K562 (cell line): ENCODE data around the gene TLE7. TPM values are rescaled to one million over a fixed set of nuclear protein-coding genes. Genes with fewer than 3 reads are reported as not detected.
A peak's percentile ranks its signal among the peaks of the same experiment; 100 is the strongest.

Experiments
- CREB3L1 ChIP-seq: fragments of 450-650 bp; IDR thresholded peaks from 2 replicates; pipeline ENCODE4 v1.6.1; 2014; ENCODE audit warnings: low read depth, mild to moderate bottlenecking, moderate library complexity, borderline replicate concordance
- E2F3 ChIP-seq: fragments of 250-450 bp; sonication (Bioruptor Pico); IDR thresholded peaks from 2 replicates; pipeline ENCODE4 v1.4.0; 2020; ENCODE audit warnings: mild to moderate bottlenecking
- GATA2 ChIP-seq: sonication (generic); formaldehyde crosslinking; IDR thresholded peaks from 2 replicates; pipeline ENCODE4 v1.4.0; 2020; ENCODE audit warnings: mild to moderate bottlenecking, missing genetic modification reagents
- KLF16 ChIP-seq: IDR thresholded peaks from 2 replicates; pipeline ENCODE4 v1.6.1; 2016; ENCODE audit warnings: antibody characterized with exemption
- NFYB ChIP-seq: IDR thresholded peaks from 2 replicates; pipeline ENCODE4 v1.6.1; 2011; ENCODE audit warnings: mild to moderate bottlenecking, moderate library complexity; ENCODE audit not compliant: insufficient read length; ENCODE audit errors: extremely low read depth
- PCBP2 ChIP-seq: fragments of 200-400 bp; formaldehyde crosslinking; IDR thresholded peaks from 2 replicates; pipeline ENCODE4 v1.6.1; 2018; ENCODE audit warnings: low read length, low read depth, mild to moderate bottlenecking, moderate library complexity; ENCODE audit not compliant: poor library complexity, severe bottlenecking
- PHF21A ChIP-seq: fragments of 450-650 bp; IDR thresholded peaks from 2 replicates; pipeline ENCODE4 v1.6.1; 2017; ENCODE audit warnings: low read depth, borderline replicate concordance
- RBM22 ChIP-seq: fragments of 200-400 bp; formaldehyde crosslinking; IDR thresholded peaks from 2 replicates; pipeline ENCODE4 v1.6.1; 2018; ENCODE audit warnings: low read length, low read depth; ENCODE audit not compliant: poor library complexity, severe bottlenecking
- RERE ChIP-seq: sonication (generic); formaldehyde crosslinking; IDR thresholded peaks from 2 replicates; pipeline ENCODE4 v1.8.0; 2023; ENCODE audit warnings: missing genetic modification reagents, mild to moderate bottlenecking, borderline replicate concordance
- ZNF224 ChIP-seq: sonication (generic); formaldehyde crosslinking; IDR thresholded peaks from 2 replicates; pipeline ENCODE4 v1.8.0; 2022; ENCODE audit warnings: mild to moderate bottlenecking, missing genetic modification reagents
- ZNF232 ChIP-seq: sonication (generic); formaldehyde crosslinking; IDR thresholded peaks from 2 replicates; pipeline ENCODE4 v1.8.0; 2022; ENCODE audit warnings: mild to moderate bottlenecking, missing genetic modification reagents
- ZNF3 ChIP-seq: fragments of 250-450 bp; sonication (Bioruptor Pico); IDR thresholded peaks from 2 replicates; pipeline ENCODE4 v1.5.0; 2021; ENCODE audit warnings: mild to moderate bottlenecking, moderate library complexity
- ZNF445 ChIP-seq: fragments of 250-450 bp; sonication (Bioruptor Pico); IDR thresholded peaks from 2 replicates; pipeline ENCODE4 v1.4.0; 2020; ENCODE audit warnings: low read depth, mild to moderate bottlenecking, moderate library complexity
- polyA plus RNA-seq, 8 experiments: library from polyadenylated mRNA; depleted of rRNA in 4 of 8; stranded (reverse) in 5 of 8; unstranded in 3 of 8; fragments of >200 nt; fragmentation: Nextera tagmentation in 2 of 8; fragmentation: Illumina TruSeq in 1 of 8; extraction: Ambion mirVana in 2 of 8; extraction: Trizol in 1 of 8; gene quantifications; 2 replicates each; pipeline versions ENCODE4 v1.2.1 to v1.2.3, GENCODE V29; 2011 to 2014; ENCODE audit warnings: inconsistent platforms in 1 of 8, missing spikeins in 1 of 8
- total RNA-seq, 7 experiments: library from RNA; depleted of rRNA in 6 of 7; stranded (reverse); fragments of >200 nt in 6 of 7; fragmentation: Illumina TruSeq in 2 of 7; extraction: Trizol in 2 of 7; gene quantifications; 2 replicates each; pipeline versions ENCODE4 v1.2.1 to v1.2.3, GENCODE V29; 2011 to 2021; ENCODE audit warnings: low replicate concordance in 1 of 7
- TF ChIP-seq, protein P1 (sequence below): fragments of 250-450 bp; sonication (Bioruptor Pico); IDR thresholded peaks from 2 replicates; pipeline ENCODE4 v1.5.0; 2021; ENCODE audit warnings: mild to moderate bottlenecking, moderate library complexity

TLE7 gene
- total and polyA plus RNA-seq, 9 of the 15 experiments (the other 6 are each of a cell fraction or from before 2014, with no cell fraction given) = not detected

DNA sequence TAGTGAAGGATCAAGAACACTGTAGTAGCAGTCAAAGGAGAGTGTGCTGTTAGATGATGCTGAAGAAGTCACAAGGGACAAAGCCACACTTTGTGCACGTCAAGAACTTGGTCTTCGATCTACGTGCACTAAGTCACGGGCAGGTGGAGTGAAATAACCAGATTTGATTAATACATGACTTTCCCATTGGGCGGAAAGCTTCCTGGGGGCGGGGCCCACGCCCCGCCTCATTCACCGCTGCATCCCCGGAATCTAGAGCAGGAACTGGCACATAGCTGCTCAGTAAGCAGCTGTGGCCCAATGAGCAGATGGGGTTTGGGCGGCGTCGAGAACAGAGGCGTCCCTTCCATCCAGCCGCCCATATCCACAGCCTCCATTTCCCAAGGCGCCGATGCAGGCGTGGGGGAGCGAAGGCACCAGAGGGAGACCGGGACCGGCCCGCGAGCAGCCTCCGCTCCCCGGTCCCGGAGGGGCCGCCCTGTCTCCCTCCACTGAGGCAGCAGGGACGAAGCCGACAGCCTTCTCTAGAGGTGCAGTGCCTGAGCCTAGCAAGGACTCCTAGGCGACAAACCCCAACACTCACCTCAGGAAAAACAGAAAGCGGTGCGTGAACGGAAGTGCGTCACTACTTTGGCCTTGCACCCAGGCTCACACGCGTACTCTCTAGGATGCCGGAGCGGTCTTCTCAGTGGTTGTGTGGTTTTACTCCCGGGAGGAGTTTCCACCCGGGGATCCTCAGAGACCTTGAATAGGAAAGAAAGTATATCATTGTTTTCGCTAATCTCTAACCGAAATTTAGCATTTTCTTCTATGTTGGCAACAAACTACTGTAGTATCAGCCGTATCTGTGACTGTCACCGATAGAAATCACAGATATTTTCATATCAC lies 42.4 kb upstream of the TLE7 start (continued):
- no peak for TF ChIP-seq RERE (CRISPR knock-in tag)
- TF ChIP-seq ZNF224 (CRISPR knock-in tag) = no peak
- TF ChIP-seq CREB3L1 = no peak
- no peak for TF ChIP-seq ZNF3 (CRISPR knock-in tag)
- TF ChIP-seq NFYB = no peak
- peak; percentile 40; the same call in 1 of the 2 replicates for TF ChIP-seq E2F3 (CRISPR knock-in tag)
- TF ChIP-seq, protein P1, sequence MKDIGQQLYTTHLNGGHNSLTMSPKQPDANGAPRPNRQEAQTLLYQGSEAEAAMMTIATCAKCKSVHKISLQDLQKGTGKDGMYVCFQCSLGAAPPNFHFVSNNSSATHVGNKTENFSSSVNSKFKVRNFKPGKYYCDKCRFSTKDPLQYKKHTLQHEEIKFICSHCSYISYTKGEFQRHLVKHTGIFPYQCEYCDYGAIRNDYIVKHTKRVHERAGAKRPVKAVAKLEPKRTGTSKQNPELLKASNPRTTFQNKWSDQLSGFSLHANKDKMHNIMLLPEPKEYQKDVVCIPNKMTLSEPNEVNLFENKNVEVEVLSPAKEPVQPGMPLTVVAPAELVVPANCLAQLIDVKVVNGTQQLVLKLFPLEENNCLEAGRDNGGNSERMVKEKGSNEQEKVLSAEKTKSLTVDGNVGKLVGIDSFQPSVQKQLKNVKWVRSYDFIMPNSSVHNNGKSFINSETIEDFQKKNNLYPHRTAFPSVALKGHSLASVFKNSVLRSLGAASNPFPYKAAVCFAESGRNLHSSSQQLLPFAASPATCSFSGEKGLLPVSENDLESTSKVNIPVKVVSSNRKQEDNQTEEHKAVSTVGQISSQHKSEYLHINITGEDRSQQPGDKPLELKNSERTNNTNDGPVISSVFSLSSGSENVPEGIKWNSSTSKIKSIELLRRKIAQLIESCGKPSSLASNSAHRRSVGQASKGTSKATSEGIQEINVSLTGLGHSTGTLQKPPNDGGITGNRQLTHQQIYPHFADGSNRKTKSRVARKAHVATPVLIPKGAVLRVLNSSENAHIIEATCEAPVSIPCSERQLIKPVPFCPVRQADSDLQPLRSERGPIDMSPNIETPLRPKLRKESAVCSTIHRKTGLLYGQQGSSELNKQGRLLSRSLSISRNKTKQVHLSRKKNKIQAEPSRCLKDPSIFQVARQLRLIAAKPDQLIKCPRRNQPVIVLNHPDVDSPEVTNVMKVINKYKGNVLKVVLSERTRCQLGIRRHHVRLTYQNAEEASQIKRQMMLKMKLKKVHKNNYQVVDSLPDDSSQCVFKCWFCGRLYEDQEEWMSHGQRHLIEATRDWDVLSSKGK = no peak
- TF ChIP-seq ZNF232 = no peak
- peak; percentile 93; the same call in 1 of the 2 replicates for TF ChIP-seq PHF21A
- TF ChIP-seq PCBP2 = no peak
- no peak for TF ChIP-seq GATA2 (CRISPR knock-in tag)
- TF ChIP-seq ZNF445 (CRISPR knock-in tag) = no peak
- TF ChIP-seq KLF16 = no peak
- no peak for TF ChIP-seq RBM22
